ENCODE measurements around the gene ELF2. TPM values are rescaled to one million over a fixed set of nuclear protein-coding genes. Genes with fewer than 3 reads are reported as not detected.
"Not testable (repeated sequence)": the region's sequence is repeated elsewhere in the genome, so short reads cannot be mapped to it uniquely, and the experiment has no call there.

ELF2 gene
- polyA plus RNA-seq, 4 donors: 8.1 to 43.3 (median 12.4) TPM

- H3K4me1 ChIP-seq (ENCODE audit: control insufficient read depth in 3 of 3, insufficient read depth in 2 of 3, low read depth in 1 of 3, low read length in 2 of 3): peaks cover 0 to 4% (median 3%) of the 10 kb centered on the region in 3 donors
- DNase-seq (no peak), FAIRE-seq (no peak)
- H3K36me3 ChIP-seq (ENCODE audit: control insufficient read depth in 3 of 3, insufficient read depth in 2 of 3, low read depth in 1 of 3, low read length in 3 of 3): peaks cover 0 to 7% (median 0%) of the 10 kb centered on the region in 3 donors
- WGBS, 3 donors: 89 to 94% (median 89%) methylated on average over 9 of the region's 9 CpGs
- H3K9me3 ChIP-seq (ENCODE audit: control insufficient read depth in 2 of 2, insufficient read depth in 1 of 2, low read depth in 1 of 2, low read length in 1 of 2): no peaks in the 10 kb centered on the region
- no peaks in the 10 kb centered on the region for H3K27me3 ChIP-seq (ENCODE audit: control insufficient read depth in 3 of 3, insufficient read depth in 3 of 3, low read length in 3 of 3)
- H3K4me3 ChIP-seq (ENCODE audit: low read depth in 1 of 3, low read length in 3 of 3): no peak overlapping the region
- no peak overlapping the region for H3K27ac ChIP-seq (ENCODE audit: low read depth in 1 of 3, low read length in 2 of 3)
Measured at GRCh38 chr4:139024686-139025085, 152.3 kb downstream of the ELF2 start.

GRCh38 chr4:139022835-139023234, 154.2 kb downstream of the ELF2 start:
- peaks cover 0 to 13% (median 3%) of the 10 kb centered on the region in 3 donors for H3K4me1 ChIP-seq (ENCODE audit: control insufficient read depth in 3 of 3, insufficient read depth in 2 of 3, low read depth in 1 of 3, low read length in 2 of 3)
- no peak overlapping the region for H3K4me3 ChIP-seq (ENCODE audit: low read depth in 1 of 3, low read length in 3 of 3)
- no peak overlapping the region for H3K27ac ChIP-seq (ENCODE audit: low read depth in 1 of 3, low read length in 2 of 3)
- no peak for DNase-seq
- no peaks in the 10 kb centered on the region for H3K27me3 ChIP-seq (ENCODE audit: control insufficient read depth in 3 of 3, insufficient read depth in 3 of 3, low read length in 3 of 3)
- no peaks in the 10 kb centered on the region for H3K36me3 ChIP-seq (ENCODE audit: control insufficient read depth in 3 of 3, insufficient read depth in 2 of 3, low read depth in 1 of 3, low read length in 3 of 3)
- WGBS, 3 donors: 95 to 97% (median 96%) methylated on average over 5 of the region's 5 CpGs
- no peak for FAIRE-seq
- no peaks in the 10 kb centered on the region for H3K9me3 ChIP-seq (ENCODE audit: control insufficient read depth in 2 of 2, insufficient read depth in 1 of 2, low read depth in 1 of 2, low read length in 1 of 2)

GRCh38 chr4:139021071-139021470, 155.9 kb downstream of the ELF2 start:
- not testable (repeated sequence) for H3K27me3 ChIP-seq (ENCODE audit: control insufficient read depth in 3 of 3, insufficient read depth in 3 of 3, low read length in 3 of 3); H3K36me3 ChIP-seq (ENCODE audit: control insufficient read depth in 3 of 3, insufficient read depth in 2 of 3, low read depth in 1 of 3, low read length in 3 of 3); H3K27ac ChIP-seq (ENCODE audit: low read depth in 1 of 3, low read length in 2 of 3); FAIRE-seq; H3K9me3 ChIP-seq (ENCODE audit: control insufficient read depth in 2 of 2, insufficient read depth in 1 of 2, low read depth in 1 of 2, low read length in 1 of 2); H3K4me3 ChIP-seq (ENCODE audit: low read depth in 1 of 3, low read length in 3 of 3); DNase-seq
- H3K4me1 ChIP-seq (ENCODE audit: control insufficient read depth in 3 of 3, insufficient read depth in 2 of 3, low read depth in 1 of 3, low read length in 2 of 3): peaks cover 0 to 17% (median 3%) of the 10 kb centered on the region in 3 donors
- 95 to 97% (median 96%) methylated on average over 12 of the region's 12 CpGs for WGBS, 3 donors

DNA sequence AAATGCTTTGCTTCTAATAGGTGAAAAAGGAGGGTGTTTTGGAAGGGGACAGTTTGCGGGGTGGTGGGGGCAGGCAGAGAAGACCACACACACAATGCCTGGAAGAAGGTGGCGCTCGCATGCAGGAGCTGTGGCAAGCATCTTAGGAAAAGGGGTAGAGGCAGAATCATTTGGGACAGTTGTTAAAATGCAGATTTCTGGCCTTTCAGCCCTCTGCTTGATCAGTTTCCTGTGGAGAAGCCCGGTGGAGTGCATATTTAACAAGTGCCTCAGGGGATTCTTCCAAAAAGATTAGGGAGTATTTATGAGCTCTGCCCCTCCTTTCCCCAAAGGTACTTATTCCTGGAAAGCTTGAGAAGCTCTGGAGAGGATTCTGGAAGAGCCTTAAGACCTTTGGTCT, 156.6 kb downstream of the ELF2 start:
- Histone ChIP-seq H3K27ac (ENCODE audit: low read depth in 1 of 3, low read length in 2 of 3) (no peak overlapping the region), H3K4me1 (ENCODE audit: control insufficient read depth in 3 of 3, insufficient read depth in 2 of 3, low read depth in 1 of 3, low read length in 2 of 3) (peaks cover 0 to 17% (median 3%) of the 10 kb centered on the region in 3 donors), H3K4me3 (ENCODE audit: low read depth in 1 of 3, low read length in 3 of 3) (no peak overlapping the region), H3K27me3 (ENCODE audit: control insufficient read depth in 3 of 3, insufficient read depth in 3 of 3, low read length in 3 of 3) (no peaks in the 10 kb centered on the region), H3K36me3 (ENCODE audit: control insufficient read depth in 3 of 3, insufficient read depth in 2 of 3, low read depth in 1 of 3, low read length in 3 of 3) (no peaks in the 10 kb centered on the region), H3K9me3 (ENCODE audit: control insufficient read depth in 2 of 2, insufficient read depth in 1 of 2, low read depth in 1 of 2, low read length in 1 of 2) (no peaks in the 10 kb centered on the region)
- WGBS, 3 donors: 86 to 94% (median 90%) methylated on average over 4 of the region's 4 CpGs
- DNase-seq (no peak), FAIRE-seq (no peak)

GRCh38 chr4:139018971-139019758, 157.9 kb downstream of the ELF2 start:
- WGBS, 3 donors: 87 to 94% (median 93%) methylated on average over 10 of the region's 10 CpGs
- no peaks in the 10 kb centered on the region for H3K36me3 ChIP-seq (ENCODE audit: control insufficient read depth in 3 of 3, insufficient read depth in 2 of 3, low read depth in 1 of 3, low read length in 3 of 3)
- H3K4me3 ChIP-seq (ENCODE audit: low read depth in 1 of 3, low read length in 3 of 3): no peak overlapping the region
- no peak for DNase-seq
- H3K4me1 ChIP-seq (ENCODE audit: control insufficient read depth in 3 of 3, insufficient read depth in 2 of 3, low read depth in 1 of 3, low read length in 2 of 3): peaks cover 3 to 23% (median 5%) of the 10 kb centered on the region in 3 donors
- H3K27ac ChIP-seq (ENCODE audit: low read depth in 1 of 3, low read length in 2 of 3): no peak overlapping the region
- no peak for FAIRE-seq
- no peaks in the 10 kb centered on the region for H3K9me3 ChIP-seq (ENCODE audit: control insufficient read depth in 2 of 2, insufficient read depth in 1 of 2, low read depth in 1 of 2, low read length in 1 of 2)
- no peaks in the 10 kb centered on the region for H3K27me3 ChIP-seq (ENCODE audit: control insufficient read depth in 3 of 3, insufficient read depth in 3 of 3, low read length in 3 of 3)

DNA sequence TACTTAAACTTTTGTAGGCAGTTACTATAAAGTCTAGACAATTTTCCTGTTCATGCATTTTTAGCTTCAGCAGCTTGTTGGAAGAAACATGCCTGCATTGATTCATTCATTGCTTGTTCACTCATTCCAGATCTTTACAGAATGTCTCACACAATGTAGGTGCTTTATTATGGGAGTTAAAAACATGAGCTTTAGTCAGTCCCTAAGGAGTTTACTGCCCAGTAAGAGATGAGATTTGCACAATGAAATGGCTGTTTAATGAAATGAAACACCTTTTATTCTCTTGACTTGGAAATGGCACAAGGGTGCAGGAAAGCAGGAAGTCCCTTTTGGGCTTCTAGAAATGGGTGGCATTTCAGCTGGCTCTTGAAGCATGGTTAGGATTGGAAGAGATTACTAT, 158.5 kb downstream of the ELF2 start:
- Histone ChIP-seq H3K27me3 (ENCODE audit: control insufficient read depth in 3 of 3, insufficient read depth in 3 of 3, low read length in 3 of 3) (no peaks in the 10 kb centered on the region), H3K27ac (ENCODE audit: low read depth in 1 of 3, low read length in 2 of 3) (no peak overlapping the region), H3K9me3 (ENCODE audit: control insufficient read depth in 2 of 2, insufficient read depth in 1 of 2, low read depth in 1 of 2, low read length in 1 of 2) (no peaks in the 10 kb centered on the region), H3K4me3 (ENCODE audit: low read depth in 1 of 3, low read length in 3 of 3) (no peak overlapping the region), H3K36me3 (ENCODE audit: control insufficient read depth in 3 of 3, insufficient read depth in 2 of 3, low read depth in 1 of 3, low read length in 3 of 3) (no peaks in the 10 kb centered on the region), H3K4me1 (ENCODE audit: control insufficient read depth in 3 of 3, insufficient read depth in 2 of 3, low read depth in 1 of 3, low read length in 2 of 3) (peaks cover 5 to 28% (median 7%) of the 10 kb centered on the region in 3 donors)
- FAIRE-seq (no peak), DNase-seq (no peak)

DNA sequence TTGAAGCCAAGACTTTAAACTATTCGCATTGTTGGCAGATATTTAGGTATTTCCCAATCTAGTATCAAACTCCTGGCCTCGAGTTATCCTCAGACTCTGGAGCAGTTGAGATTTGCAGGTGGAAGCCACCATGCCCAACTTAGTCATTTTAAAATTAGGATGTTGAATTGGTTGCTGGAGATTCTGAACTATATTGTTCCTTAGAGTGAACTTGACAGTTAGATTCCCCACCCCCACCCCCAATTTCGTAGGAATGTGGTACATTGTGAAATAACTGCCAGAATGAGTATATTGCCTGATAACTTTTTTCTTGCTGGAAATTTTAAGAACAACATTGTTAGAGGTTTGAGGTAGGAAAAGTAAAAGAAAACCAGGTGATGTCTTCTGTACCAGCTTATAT, 159.2 kb downstream of the ELF2 start:
- H3K27me3 ChIP-seq (ENCODE audit: control insufficient read depth in 3 of 3, insufficient read depth in 3 of 3, low read length in 3 of 3): no peaks in the 10 kb centered on the region
- no peak overlapping the region for H3K4me3 ChIP-seq (ENCODE audit: low read depth in 1 of 3, low read length in 3 of 3)
- H3K27ac ChIP-seq (ENCODE audit: low read depth in 1 of 3, low read length in 2 of 3): no peak overlapping the region
- H3K36me3 ChIP-seq (ENCODE audit: control insufficient read depth in 3 of 3, insufficient read depth in 2 of 3, low read depth in 1 of 3, low read length in 3 of 3): no peaks in the 10 kb centered on the region
- FAIRE-seq (no peak), DNase-seq (no peak)
- peaks cover 5 to 28% (median 7%) of the 10 kb centered on the region in 3 donors for H3K4me1 ChIP-seq (ENCODE audit: control insufficient read depth in 3 of 3, insufficient read depth in 2 of 3, low read depth in 1 of 3, low read length in 2 of 3)
- H3K9me3 ChIP-seq (ENCODE audit: control insufficient read depth in 2 of 2, insufficient read depth in 1 of 2, low read depth in 1 of 2, low read length in 1 of 2): no peaks in the 10 kb centered on the region
- WGBS, 3 donors: 55 to 67% (median 64%) methylated on average over 3 of the region's 3 CpGs

DNA sequence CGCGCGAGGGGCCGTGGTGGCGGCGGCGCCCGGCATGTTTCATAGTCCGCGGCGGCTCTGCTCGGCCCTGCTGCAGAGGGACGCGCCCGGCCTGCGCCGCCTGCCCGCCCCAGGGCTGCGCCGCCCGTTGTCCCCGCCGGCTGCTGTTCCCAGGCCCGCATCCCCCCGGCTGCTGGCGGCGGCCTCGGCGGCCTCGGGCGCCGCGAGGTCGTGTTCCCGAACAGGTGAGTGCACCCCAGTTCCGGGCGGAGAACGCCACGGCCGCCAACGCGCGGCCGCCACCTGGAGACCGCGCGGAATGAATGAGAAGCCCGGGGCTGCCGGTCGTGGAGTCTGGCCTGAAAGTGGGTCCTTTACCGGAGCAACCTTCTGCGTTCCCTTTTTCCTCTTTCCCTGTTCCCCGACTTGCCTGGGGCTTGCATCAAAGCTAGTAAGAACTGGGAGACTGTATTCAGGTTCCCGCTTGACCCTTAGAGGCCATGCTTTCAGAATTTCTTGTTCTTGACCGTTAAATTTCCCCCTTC, 161.0 kb downstream of the ELF2 start:
- H3K36me3 ChIP-seq (ENCODE audit: control insufficient read depth in 3 of 3, insufficient read depth in 2 of 3, low read depth in 1 of 3, low read length in 3 of 3): no peaks in the 10 kb centered on the region
- peak overlapping the region; percentile 57 to 97 (median 81) for H3K4me3 ChIP-seq (ENCODE audit: low read depth in 1 of 3, low read length in 3 of 3)
- DNase-seq: peak in 1 of 2 donors; percentile 51
- no peaks in the 10 kb centered on the region for H3K9me3 ChIP-seq (ENCODE audit: control insufficient read depth in 2 of 2, insufficient read depth in 1 of 2, low read depth in 1 of 2, low read length in 1 of 2)
- no peaks in the 10 kb centered on the region for H3K27me3 ChIP-seq (ENCODE audit: control insufficient read depth in 3 of 3, insufficient read depth in 3 of 3, low read length in 3 of 3)
- WGBS, 3 donors: 0 to 1% (median 1%) methylated on average over 22 to 55 of the region's 55 CpGs
- H3K27ac ChIP-seq (ENCODE audit: low read depth in 1 of 3, low read length in 2 of 3): peak overlapping the region; percentile 80 to 98 (median 94)
- H3K4me1 ChIP-seq (ENCODE audit: control insufficient read depth in 3 of 3, insufficient read depth in 2 of 3, low read depth in 1 of 3, low read length in 2 of 3): peaks cover 5 to 31% (median 11%) of the 10 kb centered on the region in 3 donors
- no peak for FAIRE-seq
